CD14-positive monocyte (primary cell): ENCODE results near the gene TBC1D26. TPM values are rescaled to one million over a fixed set of nuclear protein-coding genes. Genes with fewer than 3 reads are reported as not detected.
"Not testable (repeated sequence)": the region's sequence is repeated elsewhere in the genome, so short reads cannot be mapped to it uniquely, and the experiment has no call there.

Source experiments
- DNase-seq, 3 donors: peaks; one replicate each; pipeline ENCODE4 v3.0.0-alpha.2; 2011 to 2022
- H2AFZ ChIP-seq: 2 replicates; pipeline ENCODE4 v1.6.0; 2012; ENCODE audit warnings: mild to moderate bottlenecking, low read depth, low read length, inconsistent platforms; ENCODE audit not compliant: insufficient read depth, poor library complexity, severe bottlenecking
- H3K27ac ChIP-seq, 2 donors: 1 replicate in 1 of 2; 2 replicates in 1 of 2; pipeline ENCODE4 v1.5.1; 2012 to 2013; ENCODE audit warnings: low read length in 2 of 2, control low read depth in 1 of 2, inconsistent platforms in 1 of 2, low read depth in 1 of 2, mild to moderate bottlenecking in 1 of 2
- H3K27me3 ChIP-seq, 2 donors: one replicate each; pipeline versions ENCODE4 v1.6.0 to v1.6.1; 2011 to 2013; ENCODE audit warnings: low read length in 2 of 2; ENCODE audit not compliant: control insufficient read depth in 2 of 2, insufficient read depth in 2 of 2
- H3K36me3 ChIP-seq, 2 donors: replicated peaks in 1 of 2; 1 replicate in 1 of 2; 2 replicates in 1 of 2; pipeline versions ENCODE4 v1.5.1 to v1.6.1; 2012 to 2013; ENCODE audit warnings: low read length in 2 of 2, control low read depth in 1 of 2, inconsistent platforms in 1 of 2, mild to moderate bottlenecking in 1 of 2; ENCODE audit not compliant: insufficient read depth in 2 of 2, control insufficient read depth in 1 of 2
- H3K4me1 ChIP-seq, 2 donors: 1 replicate in 1 of 2; 2 replicates in 1 of 2; pipeline versions ENCODE4 v1.5.1 to v1.6.1; 2012 to 2013; ENCODE audit warnings: low read length in 2 of 2, control low read depth in 1 of 2, inconsistent platforms in 1 of 2, mild to moderate bottlenecking in 1 of 2, moderate library complexity in 1 of 2; ENCODE audit not compliant: insufficient read depth in 2 of 2, control insufficient read depth in 1 of 2
- H3K4me2 ChIP-seq: replicated peaks from 2 replicates; pipeline ENCODE3; 2012; ENCODE audit warnings: low read length, moderate library complexity, mild to moderate bottlenecking; ENCODE audit not compliant: poor library complexity, severe bottlenecking; ENCODE audit errors: extremely low read depth
- H3K4me3 ChIP-seq, 3 experiments: fragments of 200-600 bp in 1 of 3; sonication (generic) in 1 of 3; replicated peaks in 1 of 3; 1 replicate in 2 of 3; 2 replicates in 1 of 3; pipeline ENCODE4 v1.5.1; 2011 to 2013; ENCODE audit warnings: low read length in 3 of 3, mild to moderate bottlenecking in 3 of 3, control low read depth in 2 of 3, low read depth in 2 of 3, inconsistent platforms in 1 of 3, moderate library complexity in 1 of 3
- H3K79me2 ChIP-seq: 2 replicates; pipeline ENCODE4 v1.6.0; 2012; ENCODE audit warnings: mild to moderate bottlenecking, control low read depth, inconsistent platforms, low read length, moderate library complexity; ENCODE audit not compliant: insufficient read depth
- H3K9ac ChIP-seq: 2 replicates; pipeline ENCODE4 v1.6.0; 2017; ENCODE audit warnings: low read length, mild to moderate bottlenecking; ENCODE audit not compliant: insufficient read depth, poor library complexity, severe bottlenecking
- H3K9me3 ChIP-seq, 2 donors: replicated peaks in 1 of 2; 1 replicate in 1 of 2; 2 replicates in 1 of 2; pipeline versions ENCODE4 v1.5.1 to v1.6.1; 2012 to 2013; ENCODE audit warnings: low read length in 2 of 2, control low read depth in 1 of 2; ENCODE audit not compliant: control insufficient read depth in 1 of 2, insufficient read depth in 1 of 2
- H4K20me1 ChIP-seq: 2 replicates; pipeline ENCODE4 v1.6.0; 2012; ENCODE audit warnings: mild to moderate bottlenecking, low read length, control low read depth, moderate library complexity; ENCODE audit not compliant: insufficient read depth
- H3K27ac Mint-ChIP-seq, 7 donors: one replicate each; pipeline ENCODE4 v1.8.0; 2020; ENCODE audit warnings: mild to moderate bottlenecking in 7 of 7, mixed read lengths in 7 of 7, moderate library complexity in 6 of 7, inconsistent platforms in 2 of 7
- H3K27me3 Mint-ChIP-seq, 3 donors: one replicate each; pipeline ENCODE4 v1.8.0; 2021 to 2022; ENCODE audit warnings: low read depth in 3 of 3, mild to moderate bottlenecking in 3 of 3, mixed read lengths in 3 of 3, moderate library complexity in 3 of 3, inconsistent platforms in 1 of 3
- H3K36me3 Mint-ChIP-seq, 2 donors: one replicate each; pipeline ENCODE4 v1.8.0; 2020; ENCODE audit warnings: mixed read lengths in 2 of 2, inconsistent platforms in 1 of 2, mild to moderate bottlenecking in 1 of 2
- H3K4me1 Mint-ChIP-seq: one replicate; pipeline ENCODE4 v1.8.0; 2020; ENCODE audit warnings: mild to moderate bottlenecking, mixed read lengths
- H3K4me3 Mint-ChIP-seq, 2 donors: one replicate each; pipeline ENCODE4 v1.8.0; 2020; ENCODE audit warnings: mild to moderate bottlenecking in 2 of 2, mixed read lengths in 2 of 2, moderate library complexity in 1 of 2
- H3K9me3 Mint-ChIP-seq, 7 donors: one replicate each; pipeline ENCODE4 v1.8.0; 2020 to 2022; ENCODE audit warnings: mixed read lengths in 7 of 7, mild to moderate bottlenecking in 6 of 7, moderate library complexity in 6 of 7, inconsistent platforms in 2 of 7
- WGBS: methylation state at CpG from one replicate; pipeline ENCODE4 v1.1.5; 2013; ENCODE audit warnings: missing lambda C conversion rate; ENCODE audit not compliant: insufficient coverage; 5-methylcytosine and 5-hydroxymethylcytosine counted together
- intact Hi-C, 2 donors: fragments of 100-400 bp; cut with micrococcal nuclease; formaldehyde crosslinking; loops; one replicate each; pipeline versions ENCODE4 v1.15.0 to v1.15.1; 2023
- polyA plus RNA-seq, 3 donors: library from polyadenylated mRNA; depleted of rRNA in 1 of 3; unstranded in 2 of 3; stranded (reverse) in 1 of 3; fragments of 300-500 nt in 2 of 3; fragments of >200 nt in 1 of 3; fragmentation: Illumina TruSeq in 2 of 3; gene quantifications; 1 replicate in 2 of 3; 2 replicates in 1 of 3; pipeline ENCODE4 v1.2.3, GENCODE V29; 2012 to 2021
- TF ChIP-seq, protein P1 (sequence below): fragments of 200-600 bp; IDR thresholded peaks from one replicate; pipeline ENCODE4 v1.8.0; 2022; ENCODE audit warnings: antibody characterized with exemption, mild to moderate bottlenecking

The TBC1D26 gene
- polyA plus RNA-seq, 3 donors, result 0.03 TPM; not detected in 2

DNA sequence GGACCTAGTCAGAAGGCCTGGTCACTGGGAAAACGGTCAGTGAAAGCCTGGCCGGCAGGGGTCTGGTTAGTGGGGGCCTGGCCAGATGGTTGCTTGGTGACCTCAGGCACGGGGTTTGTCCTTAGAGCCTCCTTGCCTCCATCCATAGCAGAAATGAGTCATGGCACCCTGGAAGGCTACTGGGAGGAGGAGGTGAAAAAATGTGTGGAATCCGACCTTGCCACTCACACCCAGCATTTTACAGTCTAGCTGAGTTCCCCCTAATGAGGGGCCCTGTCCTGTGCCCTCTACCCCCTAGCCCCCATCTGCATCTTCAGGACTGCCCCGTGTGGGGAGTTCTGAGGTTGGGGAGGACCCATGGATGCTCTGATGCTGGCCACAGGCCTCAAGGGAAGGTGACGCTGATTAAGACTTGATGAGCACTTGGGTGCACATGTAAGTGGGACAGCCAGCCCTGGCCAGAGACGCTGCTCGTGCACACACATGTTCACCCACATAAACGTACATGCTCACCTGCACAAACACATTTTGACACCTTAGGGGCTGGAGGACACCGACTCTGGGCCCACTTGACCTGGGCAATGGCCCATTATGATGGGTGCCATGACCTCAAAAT lies 1.2 kb downstream of the TBC1D26 start:
- H3K36me3 Mint-ChIP-seq, H3K27me3 Mint-ChIP-seq, H3K36me3 ChIP-seq, H3K4me2 ChIP-seq, H3K4me1 Mint-ChIP-seq, H3K27ac Mint-ChIP-seq, H3K4me1 ChIP-seq, H3K27me3 ChIP-seq, H3K4me3 ChIP-seq, H3K27ac ChIP-seq, H3K79me2 ChIP-seq, DNase-seq, H3K4me3 Mint-ChIP-seq, H3K9ac ChIP-seq, intact Hi-C loops, H2AFZ ChIP-seq, H4K20me1 ChIP-seq: not testable (repeated sequence)
- peaks cover 0 to 16% of the 10 kb centered on the region in 2 donors for H3K9me3 ChIP-seq
- WGBS, result 90% methylated on average over 2 of the region's 10 CpGs
- H3K9me3 Mint-ChIP-seq, result peaks cover 7 to 33% (median 17%) of the 10 kb centered on the region in 7 donors

DNA sequence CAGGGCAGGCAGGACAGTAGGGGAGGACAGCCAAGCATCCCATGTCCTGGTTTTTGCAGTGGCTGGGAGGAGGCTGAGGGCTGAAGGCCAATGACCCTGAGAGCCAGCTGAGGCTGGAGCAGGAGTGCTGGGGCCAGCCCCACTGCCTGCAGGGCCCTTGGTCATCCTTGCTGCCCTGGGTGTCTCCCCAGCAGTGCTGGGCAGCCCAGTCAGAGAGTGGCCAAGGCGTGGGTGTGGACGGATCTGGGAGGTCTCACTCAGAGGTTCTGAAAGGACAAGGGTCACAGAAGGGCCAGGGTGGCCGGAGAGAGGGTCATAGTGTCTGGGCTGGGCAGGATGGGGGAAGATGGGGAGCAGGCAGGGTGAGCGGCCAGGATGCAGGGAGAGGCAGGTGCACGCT lies 4.5 kb downstream of the TBC1D26 start:
- H3K4me2 ChIP-seq, H3K4me1 ChIP-seq, H3K4me3 Mint-ChIP-seq, H4K20me1 ChIP-seq, DNase-seq, H3K27ac ChIP-seq, H3K36me3 ChIP-seq, H3K27ac Mint-ChIP-seq, H3K4me3 ChIP-seq, H3K9ac ChIP-seq, H3K27me3 ChIP-seq, H2AFZ ChIP-seq, H3K36me3 Mint-ChIP-seq, H3K27me3 Mint-ChIP-seq, intact Hi-C loops, H3K4me1 Mint-ChIP-seq, H3K79me2 ChIP-seq: not testable (repeated sequence)
- H3K9me3 Mint-ChIP-seq, result peaks cover 5 to 29% (median 13%) of the 10 kb centered on the region in 7 donors
- 76% methylated on average over 2 of the region's 5 CpGs for WGBS
- H3K9me3 ChIP-seq, result peaks cover 0 to 10% of the 10 kb centered on the region in 2 donors

- Histone ChIP-seq H2AFZ (no peak overlapping the region), H3K27me3 (no peaks in the 10 kb centered on the region), H3K4me2 (no peak overlapping the region), H3K4me3 (no peak overlapping the region), H3K4me1 (no peaks in the 10 kb centered on the region), H3K36me3 (no peaks in the 10 kb centered on the region), H3K9ac (no peak overlapping the region), H3K79me2 (no peaks in the 10 kb centered on the region), H4K20me1 (no peaks in the 10 kb centered on the region), H3K9me3 (peaks cover 0 to 5% of the 10 kb centered on the region in 2 donors), H3K27ac (no peak overlapping the region)
- Mint-ChIP-seq H3K4me1 (no peaks in the 10 kb centered on the region), H3K9me3 (peaks cover 5 to 27% (median 12%) of the 10 kb centered on the region in 7 donors), H3K27ac (peak overlapping the region in 1 of 7 donors; percentile 14), H3K36me3 (no peaks in the 10 kb centered on the region), H3K4me3 (no peak overlapping the region), H3K27me3 (peaks cover 0 to 5% (median 2%) of the 10 kb centered on the region in 3 donors)
- 95% methylated on average over 10 of the region's 10 CpGs for WGBS
- no peak for DNase-seq
- intact Hi-C loops, result no loop called here
- TF ChIP-seq, protein P1, sequence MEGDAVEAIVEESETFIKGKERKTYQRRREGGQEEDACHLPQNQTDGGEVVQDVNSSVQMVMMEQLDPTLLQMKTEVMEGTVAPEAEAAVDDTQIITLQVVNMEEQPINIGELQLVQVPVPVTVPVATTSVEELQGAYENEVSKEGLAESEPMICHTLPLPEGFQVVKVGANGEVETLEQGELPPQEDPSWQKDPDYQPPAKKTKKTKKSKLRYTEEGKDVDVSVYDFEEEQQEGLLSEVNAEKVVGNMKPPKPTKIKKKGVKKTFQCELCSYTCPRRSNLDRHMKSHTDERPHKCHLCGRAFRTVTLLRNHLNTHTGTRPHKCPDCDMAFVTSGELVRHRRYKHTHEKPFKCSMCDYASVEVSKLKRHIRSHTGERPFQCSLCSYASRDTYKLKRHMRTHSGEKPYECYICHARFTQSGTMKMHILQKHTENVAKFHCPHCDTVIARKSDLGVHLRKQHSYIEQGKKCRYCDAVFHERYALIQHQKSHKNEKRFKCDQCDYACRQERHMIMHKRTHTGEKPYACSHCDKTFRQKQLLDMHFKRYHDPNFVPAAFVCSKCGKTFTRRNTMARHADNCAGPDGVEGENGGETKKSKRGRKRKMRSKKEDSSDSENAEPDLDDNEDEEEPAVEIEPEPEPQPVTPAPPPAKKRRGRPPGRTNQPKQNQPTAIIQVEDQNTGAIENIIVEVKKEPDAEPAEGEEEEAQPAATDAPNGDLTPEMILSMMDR, result no peak
Observed at GRCh38 chr17:15738066-15738465, 6.0 kb downstream of the TBC1D26 start.

GRCh38 chr17:15739259-15739658 lies 7.2 kb downstream of the TBC1D26 start:
- H3K27ac ChIP-seq, H3K27ac Mint-ChIP-seq, H3K4me3 ChIP-seq, H3K36me3 Mint-ChIP-seq, H2AFZ ChIP-seq, H3K4me1 ChIP-seq, H4K20me1 ChIP-seq, DNase-seq, H3K4me1 Mint-ChIP-seq, H3K4me3 Mint-ChIP-seq, H3K4me2 ChIP-seq, H3K9me3 ChIP-seq, intact Hi-C loops, H3K27me3 ChIP-seq, H3K9ac ChIP-seq, H3K36me3 ChIP-seq, H3K27me3 Mint-ChIP-seq, H3K79me2 ChIP-seq: not testable (repeated sequence)
- peaks cover 5 to 28% (median 7%) of the 10 kb centered on the region in 7 donors for H3K9me3 Mint-ChIP-seq
- whole genome bisulfite sequencing, result 97% methylated on average over 6 of the region's 11 CpGs
